Tibial nerve (tissue), 4 donors: Measurements from ENCODE around the gene ECEL1.

Source experiments
- EP300 ChIP-seq, 2 donors: sonication (generic); formaldehyde crosslinking; IDR thresholded peaks; one replicate each; pipeline ENCODE4 v1.6.1; 2017; ENCODE audit warnings: antibody characterized with exemption in 2 of 2, mild to moderate bottlenecking in 1 of 2
- POLR2A ChIP-seq, 2 donors: fragments of 450-650 bp; IDR thresholded peaks; one replicate each; pipeline ENCODE4 v1.6.1; 2017; ENCODE audit warnings: antibody characterized with exemption in 2 of 2, mild to moderate bottlenecking in 2 of 2, moderate library complexity in 2 of 2
- TF ChIP-seq, protein P1 (sequence below), 5 experiments: fragments of 200-600 bp in 3 of 5; fragments of 450-650 bp in 2 of 5; sonication (generic) in 3 of 5; IDR thresholded peaks; one replicate each; pipeline ENCODE4 v1.5.1; 2016 to 2019; ENCODE audit warnings: antibody characterized with exemption in 5 of 5, mild to moderate bottlenecking in 3 of 5, moderate library complexity in 2 of 5

DNA sequence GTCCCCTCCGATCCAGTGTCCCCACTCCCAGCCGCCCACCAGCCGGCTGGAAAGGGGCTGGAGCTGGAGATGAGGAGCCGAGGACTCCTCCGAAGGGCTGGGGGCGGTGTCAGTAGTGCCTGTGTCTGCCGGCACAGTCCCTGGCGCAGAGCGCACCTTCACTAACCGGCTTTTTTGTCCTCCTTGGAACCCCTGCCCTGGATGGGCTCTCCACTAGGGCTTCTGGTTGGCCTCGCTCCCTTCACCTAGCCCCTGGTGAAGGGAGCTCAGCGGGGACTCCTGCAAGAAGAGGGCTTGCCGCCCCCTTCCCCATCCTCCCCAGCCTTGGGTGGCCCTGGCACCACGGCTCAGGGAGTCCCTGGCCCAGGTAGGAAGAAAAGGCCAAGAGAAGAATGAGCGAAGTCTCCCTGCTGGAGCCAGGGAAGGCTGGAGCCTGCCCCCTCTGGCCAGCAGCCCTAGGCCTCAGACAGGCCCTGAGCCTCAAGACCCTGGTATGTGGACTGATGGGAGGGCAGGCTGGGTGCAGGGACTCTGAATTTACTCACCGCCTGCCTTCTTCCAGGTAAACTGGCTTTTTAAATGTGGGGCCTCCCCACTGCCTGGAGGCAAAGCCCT, 570 bp upstream of the ECEL1 start:
- TF ChIP-seq, protein P1, sequence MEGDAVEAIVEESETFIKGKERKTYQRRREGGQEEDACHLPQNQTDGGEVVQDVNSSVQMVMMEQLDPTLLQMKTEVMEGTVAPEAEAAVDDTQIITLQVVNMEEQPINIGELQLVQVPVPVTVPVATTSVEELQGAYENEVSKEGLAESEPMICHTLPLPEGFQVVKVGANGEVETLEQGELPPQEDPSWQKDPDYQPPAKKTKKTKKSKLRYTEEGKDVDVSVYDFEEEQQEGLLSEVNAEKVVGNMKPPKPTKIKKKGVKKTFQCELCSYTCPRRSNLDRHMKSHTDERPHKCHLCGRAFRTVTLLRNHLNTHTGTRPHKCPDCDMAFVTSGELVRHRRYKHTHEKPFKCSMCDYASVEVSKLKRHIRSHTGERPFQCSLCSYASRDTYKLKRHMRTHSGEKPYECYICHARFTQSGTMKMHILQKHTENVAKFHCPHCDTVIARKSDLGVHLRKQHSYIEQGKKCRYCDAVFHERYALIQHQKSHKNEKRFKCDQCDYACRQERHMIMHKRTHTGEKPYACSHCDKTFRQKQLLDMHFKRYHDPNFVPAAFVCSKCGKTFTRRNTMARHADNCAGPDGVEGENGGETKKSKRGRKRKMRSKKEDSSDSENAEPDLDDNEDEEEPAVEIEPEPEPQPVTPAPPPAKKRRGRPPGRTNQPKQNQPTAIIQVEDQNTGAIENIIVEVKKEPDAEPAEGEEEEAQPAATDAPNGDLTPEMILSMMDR (IDR thresholded peaks at IDR 0.05): no peak
- TF ChIP-seq POLR2A (IDR thresholded peaks at IDR 0.05) (no peak), EP300 (IDR thresholded peaks at IDR 0.05) (no peak)
